ENCODE data around the gene CCDC63.

The CCDC63 gene

DNA sequence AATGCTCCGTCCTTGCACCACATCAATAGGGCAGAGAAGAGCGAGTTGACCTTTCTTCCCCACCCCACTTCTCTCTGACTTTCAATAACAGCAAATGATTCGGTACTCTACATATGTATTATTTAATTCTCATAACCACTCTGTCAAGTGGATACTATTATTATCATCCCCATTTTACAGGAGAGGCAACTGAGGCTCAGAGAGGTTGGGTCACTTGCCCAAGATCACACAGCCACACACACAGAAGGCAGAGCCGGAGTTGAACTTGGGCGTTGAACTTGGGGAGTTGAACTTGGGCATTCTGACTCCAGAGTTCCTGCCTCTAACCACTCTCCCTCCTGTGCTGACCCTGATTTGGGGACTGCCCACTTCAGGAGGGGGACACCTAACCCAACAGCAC is 72.9 kb downstream of the CCDC63 start:
- TF ChIP-seq TAF1 (IDR thresholded peaks at IDR 0.05; ENCODE audit: low read depth) (no peak), EP300 (IDR thresholded peaks at IDR 0.05; ENCODE audit: borderline replicate concordance) (no peak), FOXM1 (IDR thresholded peaks at IDR 0.05; ENCODE audit: borderline replicate concordance, low read depth) (no peak)

DNA sequence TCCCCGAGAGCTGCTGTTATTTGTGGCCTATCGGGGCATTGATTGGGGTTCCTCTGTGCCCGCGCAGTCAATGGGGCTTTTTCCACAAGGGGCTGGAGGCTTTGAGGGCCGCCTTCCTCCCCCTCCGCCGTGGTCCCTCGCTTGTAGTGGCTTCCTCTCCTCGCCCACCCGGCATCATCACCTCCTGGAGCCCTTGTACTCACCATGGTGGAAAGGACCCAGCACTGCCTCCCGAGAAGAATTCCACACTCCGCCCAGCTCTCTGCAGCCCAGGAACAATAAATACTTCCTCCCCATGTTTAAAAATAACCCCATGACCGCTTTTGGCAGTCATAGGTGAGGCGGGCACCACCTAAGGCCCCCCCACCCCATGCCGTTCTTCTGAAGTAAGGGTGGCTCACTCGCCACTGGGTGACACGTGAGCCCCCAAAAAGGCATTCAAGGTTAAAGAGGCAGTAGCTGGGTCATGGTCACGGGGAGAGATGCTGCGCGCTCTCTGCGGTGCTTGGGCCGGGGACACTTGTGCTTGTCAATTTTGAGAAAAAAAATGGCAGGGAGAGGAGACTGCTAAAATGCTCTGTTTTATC is 73.6 kb downstream of the CCDC63 start, which contains the start of gene MYL2:
Gene MYL2, minus strand, starts transcription at position 256 of the 587 bp plus-strand sequence. Its CDS starts 50 bp downstream, at position 206.
- TF ChIP-seq RAD21 (IDR thresholded peaks at IDR 0.05; ENCODE audit: low read depth) (no peak), EP300 (IDR thresholded peaks at IDR 0.05; ENCODE audit: borderline replicate concordance) (no peak), EGR1 (IDR thresholded peaks at IDR 0.05) (no peak), YY1 (IDR thresholded peaks at IDR 0.05; ENCODE audit: low read depth) (no peak), TAF1 (IDR thresholded peaks at IDR 0.05; ENCODE audit: low read depth) (no peak), CEBPB (IDR thresholded peaks at IDR 0.05) (no peak), REST (IDR thresholded peaks at IDR 0.05; ENCODE audit: low read depth) (no peak), TCF12 (IDR thresholded peaks at IDR 0.05; ENCODE audit: low read depth) (no peak), TEAD4 (IDR thresholded peaks at IDR 0.05) (no peak), ZBTB7A (IDR thresholded peaks at IDR 0.05; ENCODE audit: low read depth) (no peak), MAX (IDR thresholded peaks at IDR 0.05) (no peak), FOXM1 (IDR thresholded peaks at IDR 0.05; ENCODE audit: borderline replicate concordance, low read depth) (no peak), NFIC (IDR thresholded peaks at IDR 0.05) (no peak), CREB1 (IDR thresholded peaks at IDR 0.05; ENCODE audit: low read depth) (no peak)
- TF ChIP-seq, protein P1, sequence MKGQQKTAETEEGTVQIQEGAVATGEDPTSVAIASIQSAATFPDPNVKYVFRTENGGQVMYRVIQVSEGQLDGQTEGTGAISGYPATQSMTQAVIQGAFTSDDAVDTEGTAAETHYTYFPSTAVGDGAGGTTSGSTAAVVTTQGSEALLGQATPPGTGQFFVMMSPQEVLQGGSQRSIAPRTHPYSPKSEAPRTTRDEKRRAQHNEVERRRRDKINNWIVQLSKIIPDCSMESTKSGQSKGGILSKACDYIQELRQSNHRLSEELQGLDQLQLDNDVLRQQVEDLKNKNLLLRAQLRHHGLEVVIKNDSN (IDR thresholded peaks at IDR 0.05), result no peak

DNA sequence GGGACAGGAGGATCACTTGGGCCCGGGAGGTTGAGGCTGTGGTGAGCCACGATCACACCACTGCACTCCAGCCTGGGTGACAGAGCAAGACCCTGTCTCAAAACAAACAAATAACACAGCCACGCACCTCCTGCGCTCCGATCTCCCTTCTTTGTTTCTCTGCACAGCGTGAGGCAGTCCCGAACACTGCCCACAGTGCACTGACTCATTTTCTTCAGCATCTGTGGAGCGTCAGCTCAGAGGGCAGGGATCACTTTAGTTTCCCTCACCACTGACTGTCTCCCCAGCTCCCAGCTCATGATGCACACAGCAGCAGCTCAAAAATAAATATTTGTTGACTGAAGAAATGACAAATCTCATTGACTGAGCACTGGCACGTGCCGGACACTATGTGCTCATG is 74.5 kb downstream of the CCDC63 start:
- TF ChIP-seq TCF12 (IDR thresholded peaks at IDR 0.05; ENCODE audit: low read depth) (no peak), TAF1 (IDR thresholded peaks at IDR 0.05; ENCODE audit: low read depth) (no peak), CREB1 (IDR thresholded peaks at IDR 0.05; ENCODE audit: low read depth) (no peak), CEBPB (IDR thresholded peaks at IDR 0.05) (no peak), NFIC (IDR thresholded peaks at IDR 0.05) (no peak), TEAD4 (IDR thresholded peaks at IDR 0.05) (no peak), REST (IDR thresholded peaks at IDR 0.05; ENCODE audit: low read depth) (no peak), MAX (IDR thresholded peaks at IDR 0.05) (no peak), RAD21 (IDR thresholded peaks at IDR 0.05; ENCODE audit: low read depth) (no peak), EGR1 (IDR thresholded peaks at IDR 0.05) (no peak), FOXM1 (IDR thresholded peaks at IDR 0.05; ENCODE audit: borderline replicate concordance, low read depth) (no peak), YY1 (IDR thresholded peaks at IDR 0.05; ENCODE audit: low read depth) (no peak), EP300 (IDR thresholded peaks at IDR 0.05; ENCODE audit: borderline replicate concordance) (no peak), ZBTB7A (IDR thresholded peaks at IDR 0.05; ENCODE audit: low read depth) (no peak)
- TF ChIP-seq, protein P1 (IDR thresholded peaks at IDR 0.05), result no peak

DNA sequence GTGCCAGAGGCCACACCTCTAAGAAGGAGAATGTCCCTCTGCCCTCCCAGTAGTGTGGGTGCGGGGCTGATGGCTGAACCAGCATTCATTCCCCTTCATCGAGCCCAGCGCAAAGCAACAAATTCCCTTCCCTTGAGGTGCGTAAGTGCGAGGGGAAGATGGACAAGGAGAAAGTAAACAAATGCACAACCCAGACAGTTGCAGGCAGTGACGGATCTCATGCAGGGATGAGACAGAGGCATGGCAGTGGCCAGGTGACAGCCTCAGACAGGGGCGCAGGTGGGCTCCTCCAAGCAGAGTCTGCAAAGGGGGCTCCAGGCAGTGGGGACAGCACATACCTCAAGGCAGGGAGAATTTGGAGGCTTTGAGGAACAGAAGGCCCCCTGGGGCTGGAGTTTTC is 75.9 kb downstream of the CCDC63 start:
- TF ChIP-seq RAD21 (IDR thresholded peaks at IDR 0.05; ENCODE audit: low read depth) (no peak), TCF12 (IDR thresholded peaks at IDR 0.05; ENCODE audit: low read depth) (no peak), MAX (IDR thresholded peaks at IDR 0.05) (no peak), FOXM1 (IDR thresholded peaks at IDR 0.05; ENCODE audit: borderline replicate concordance, low read depth) (no peak), TAF1 (IDR thresholded peaks at IDR 0.05; ENCODE audit: low read depth) (no peak), NFIC (IDR thresholded peaks at IDR 0.05) (no peak), TEAD4 (IDR thresholded peaks at IDR 0.05) (no peak), YY1 (IDR thresholded peaks at IDR 0.05; ENCODE audit: low read depth) (no peak), ZBTB7A (IDR thresholded peaks at IDR 0.05; ENCODE audit: low read depth) (no peak), REST (IDR thresholded peaks at IDR 0.05; ENCODE audit: low read depth) (no peak)
- TF ChIP-seq, protein P1 (IDR thresholded peaks at IDR 0.05), result no peak

Measured in Ishikawa (cell line).